Stomach smooth muscle (tissue), 2 donors: Measurements from ENCODE around the gene HLA-A.
"Not testable (repeated sequence)": the region's sequence is repeated elsewhere in the genome, so short reads cannot be mapped to it uniquely, and the experiment has no call there.

Experiments
- H3K27ac ChIP-seq: one replicate; pipeline ENCODE4 v1.7.0; 2013; ENCODE audit warnings: mild to moderate bottlenecking, low read length, inconsistent platforms
- H3K27me3 ChIP-seq, 2 donors: one replicate each; pipeline ENCODE4 v1.7.0; 2013; ENCODE audit warnings: low read length in 2 of 2; ENCODE audit not compliant: insufficient read depth in 2 of 2, control insufficient read depth in 1 of 2
- H3K36me3 ChIP-seq, 2 donors: one replicate each; pipeline ENCODE4 v1.7.0; 2013; ENCODE audit warnings: low read length in 2 of 2; ENCODE audit not compliant: control insufficient read depth in 2 of 2, insufficient read depth in 2 of 2
- H3K4me1 ChIP-seq: one replicate; pipeline ENCODE4 v1.7.0; 2013; ENCODE audit warnings: low read length; ENCODE audit not compliant: control insufficient read depth, insufficient read depth
- H3K4me3 ChIP-seq, 2 donors: one replicate each; pipeline ENCODE4 v1.7.0; 2013; ENCODE audit warnings: low read length in 2 of 2
- H3K9ac ChIP-seq, 2 donors: one replicate each; pipeline ENCODE4 v1.7.0; 2013; ENCODE audit warnings: low read length in 2 of 2, mild to moderate bottlenecking in 1 of 2
- H3K9me3 ChIP-seq, 2 donors: one replicate each; pipeline ENCODE4 v1.7.0; 2013; ENCODE audit warnings: low read length in 2 of 2; ENCODE audit not compliant: control insufficient read depth in 2 of 2
- donor health status: healthy.
- donor health status: Pancreatic carcinoma.

Gene HLA-A

GRCh38 chr6:29919506-29920445, 22.6 kb upstream of the HLA-A start:
- no peak overlapping the region for H3K27ac ChIP-seq
- H3K4me1 ChIP-seq: no peaks in the 10 kb centered on the region
- H3K9ac ChIP-seq: no peak overlapping the region
- H3K36me3 ChIP-seq: no peaks in the 10 kb centered on the region
- no peaks in the 10 kb centered on the region for H3K27me3 ChIP-seq
- no peaks in the 10 kb centered on the region for H3K9me3 ChIP-seq
- no peak overlapping the region for H3K4me3 ChIP-seq

- Histone ChIP-seq H3K9me3 (no peaks in the 10 kb centered on the region), H3K4me3 (no peak overlapping the region), H3K27me3 (no peaks in the 10 kb centered on the region), H3K4me1 (peaks cover 18% of the 10 kb centered on the region), H3K36me3 (no peaks in the 10 kb centered on the region), H3K27ac (no peak overlapping the region), H3K9ac (no peak overlapping the region)
These were observed 18.0 kb upstream of the HLA-A start for GRCh38 chr6:29924287-29924686.

- no peaks in the 10 kb centered on the region for H3K9me3 ChIP-seq
- peaks cover 18% of the 10 kb centered on the region for H3K4me1 ChIP-seq
- H3K4me3 ChIP-seq: no peak overlapping the region
- no peaks in the 10 kb centered on the region for H3K27me3 ChIP-seq
- H3K9ac ChIP-seq: no peak overlapping the region
- H3K27ac ChIP-seq: no peak overlapping the region
- H3K36me3 ChIP-seq: no peaks in the 10 kb centered on the region
These were observed 17.6 kb upstream of the HLA-A start for GRCh38 chr6:29924731-29925130.

GRCh38 chr6:29925321-29925720, 17.0 kb upstream of the HLA-A start:
- no peak overlapping the region for H3K4me3 ChIP-seq

GRCh38 chr6:29925727-29926412, 16.5 kb upstream of the HLA-A start:
- Histone ChIP-seq H3K4me1 (peaks cover 18% of the 10 kb centered on the region), H3K9ac (peak overlapping the region; percentile 88 to 90)

More at GRCh38 chr6:29925321-29925720, 17.0 kb upstream of the HLA-A start:
- H3K4me1 ChIP-seq: peaks cover 18% of the 10 kb centered on the region
- no peaks in the 10 kb centered on the region for H3K36me3 ChIP-seq
- H3K27me3 ChIP-seq: no peaks in the 10 kb centered on the region
- H3K27ac ChIP-seq: peak overlapping the region; percentile 67
- H3K9ac ChIP-seq: no peak overlapping the region
- H3K9me3 ChIP-seq: no peaks in the 10 kb centered on the region

GRCh38 chr6:29926413-29927274, 15.7 kb upstream of the HLA-A start:
- peaks cover 18% of the 10 kb centered on the region for H3K4me1 ChIP-seq
- peak overlapping the region; percentile 67 for H3K27ac ChIP-seq
- no peaks in the 10 kb centered on the region for H3K27me3 ChIP-seq
- H3K36me3 ChIP-seq: no peaks in the 10 kb centered on the region
- H3K4me3 ChIP-seq: peak overlapping the region; percentile 79 to 80
- peak overlapping the region; percentile 88 to 90 for H3K9ac ChIP-seq
- no peaks in the 10 kb centered on the region for H3K9me3 ChIP-seq

More at GRCh38 chr6:29925727-29926412, 16.5 kb upstream of the HLA-A start:
- Histone ChIP-seq H3K27ac (peak overlapping the region; percentile 67), H3K36me3 (no peaks in the 10 kb centered on the region), H3K4me3 (peak overlapping the region; percentile 79 to 80), H3K27me3 (no peaks in the 10 kb centered on the region), H3K9me3 (no peaks in the 10 kb centered on the region)

DNA sequence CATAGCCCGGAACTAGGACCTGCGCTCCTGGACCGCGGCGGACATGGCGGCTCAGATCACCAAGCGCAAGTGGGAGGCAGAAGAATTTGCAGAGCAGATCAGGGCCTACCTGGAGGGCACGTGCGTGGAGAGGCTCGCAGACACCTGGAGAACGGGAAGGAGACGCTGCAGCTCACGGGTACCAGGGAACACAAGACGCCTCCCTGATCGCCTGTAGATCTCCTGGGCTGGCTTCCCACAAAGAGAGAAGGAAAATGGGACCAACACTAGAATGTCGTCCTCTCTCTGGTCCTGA, 15.1 kb upstream of the HLA-A start:
- Histone ChIP-seq H3K4me1 (peaks cover 18% of the 10 kb centered on the region), H3K36me3 (no peaks in the 10 kb centered on the region), H3K9me3 (no peaks in the 10 kb centered on the region), H3K27me3 (no peaks in the 10 kb centered on the region), H3K27ac (peak overlapping the region; percentile 18), H3K9ac (peak overlapping the region; percentile 2 to 64), H3K4me3 (peak overlapping the region; percentile 54 to 79)

GRCh38 chr6:29927841-29928388, 14.4 kb upstream of the HLA-A start:
- Histone ChIP-seq H3K27me3 (no peaks in the 10 kb centered on the region), H3K9me3 (no peaks in the 10 kb centered on the region)

GRCh38 chr6:29930047-29930446, 12.3 kb upstream of the HLA-A start:
- peaks cover 18% of the 10 kb centered on the region for H3K4me1 ChIP-seq
- not testable (repeated sequence) for H3K4me3 ChIP-seq, H3K9me3 ChIP-seq, H3K27ac ChIP-seq, H3K27me3 ChIP-seq, H3K36me3 ChIP-seq, H3K9ac ChIP-seq

More at GRCh38 chr6:29927841-29928388, 14.4 kb upstream of the HLA-A start:
- H3K4me3 ChIP-seq: peak overlapping the region in 1 of 2 donors; percentile 79
- H3K36me3 ChIP-seq: no peaks in the 10 kb centered on the region
- no peak overlapping the region for H3K27ac ChIP-seq
- no peak overlapping the region for H3K9ac ChIP-seq
- peaks cover 18% of the 10 kb centered on the region for H3K4me1 ChIP-seq

GRCh38 chr6:29933955-29934354, 8.4 kb upstream of the HLA-A start:
- H3K9me3 ChIP-seq: no peaks in the 10 kb centered on the region
- no peak overlapping the region for H3K27ac ChIP-seq
- H3K4me1 ChIP-seq: no peaks in the 10 kb centered on the region
- H3K27me3 ChIP-seq: no peaks in the 10 kb centered on the region
- H3K9ac ChIP-seq: no peak overlapping the region
- no peak overlapping the region for H3K4me3 ChIP-seq
- H3K36me3 ChIP-seq: no peaks in the 10 kb centered on the region
